Fibroblast of skin of left biceps (primary cell): ENCODE measurements around the gene STMND1.

ENCODE experiments used
- DNase-seq, 2 experiments: peaks; one replicate each; pipeline ENCODE4 v3.0.0-alpha.2; 2013; ENCODE audit warnings: low read depth in 2 of 2

Gene STMND1

GRCh38 chr6:17161076-17161475, 59.2 kb downstream of the STMND1 start:
- DNase-seq = no peak

GRCh38 chr6:17165383-17165782, 63.5 kb downstream of the STMND1 start:
- peak in 1 of 2 experiments; percentile 5 for DNase-seq

- DNase-seq = peak in 1 of 2 experiments; percentile 5
Measured at GRCh38 chr6:17167327-17167979, 65.6 kb downstream of the STMND1 start.

GRCh38 chr6:17169291-17169690, 67.4 kb downstream of the STMND1 start:
- DNase-seq = no peak

GRCh38 chr6:17169711-17170110, 67.9 kb downstream of the STMND1 start:
- no peak for DNase-seq

- no peak for DNase-seq
Measured at GRCh38 chr6:17172836-17173470, 71.1 kb downstream of the STMND1 start.

GRCh38 chr6:17178326-17178725, 76.5 kb downstream of the STMND1 start:
- no peak for DNase-seq

- no peak for DNase-seq
Measured at GRCh38 chr6:17178754-17179529, 77.1 kb downstream of the STMND1 start.

- DNase-seq = no peak
Measured at GRCh38 chr6:17179530-17180073, 77.8 kb downstream of the STMND1 start.
